A549 (cell line): ENCODE measurements around the gene ECI1. TPM values are rescaled to one million over a fixed set of nuclear protein-coding genes. Genes with fewer than 3 reads are reported as not detected.

Source experiments
- ATAC-seq, 2 experiments: fragments of 200-7000 bp in 1 of 2; fragments of >200 bp in 1 of 2; cut with Nextera tagmentation in 1 of 2; cut with Tn5 transposase in 1 of 2; 3 replicates each; pipeline versions ENCODE4 v1.8.0 to v1.9.1; 2018 to 2020; ENCODE audit warnings: mild to moderate bottlenecking in 1 of 2, moderate library complexity in 1 of 2
- CTCF ChIA-PET: fragments of 300-600 bp; sonication (Branson Sonifier 250); formaldehyde crosslinking; extraction: SDS; loops from one replicate; lab custom pipeline; 2021; ENCODE audit warnings: antibody characterized with exemption, inconsistent platforms; lab: Yijun Ruan, JAX
- POLR2A ChIA-PET: fragments of 350-600 bp; formaldehyde crosslinking; extraction: SDS; loops from one replicate; lab custom pipeline; 2021; ENCODE audit warnings: antibody characterized with exemption, inconsistent platforms; lab: Yijun Ruan, JAX
- DNase-seq, 2 experiments: peaks; one replicate each; pipeline versions ENCODE4 v3.0.0 to v3.0.0-alpha.2; 2011 to 2016; ENCODE audit warnings: low read depth in 1 of 2, low spot score in 1 of 2
- FAIRE-seq: peaks from 2 replicates; lab custom pipeline; 2011; peaks lifted over from hg19 to GRCh38; lab: Jason Lieb, UNC
- H3K27ac ChIP-seq, 2 experiments: fragments of >200 bp; sonication (Bioruptor Twin); formaldehyde crosslinking; 3 replicates each; pipeline ENCODE4 v1.5.1; 2016 to 2017
- H3K4me1 ChIP-seq: fragments of >200 bp; sonication (Bioruptor Twin); formaldehyde crosslinking; 3 replicates; pipeline ENCODE4 v1.6.1; 2016
- H3K4me2 ChIP-seq: fragments of >200 bp; sonication (Bioruptor Twin); formaldehyde crosslinking; 3 replicates; pipeline ENCODE4 v1.6.1; 2016
- H3K4me3 ChIP-seq: fragments of >200 bp; sonication (Bioruptor Twin); formaldehyde crosslinking; 3 replicates; pipeline ENCODE4 v1.5.1; 2016
- H3K9me3 ChIP-seq: fragments of >200 bp; sonication (Bioruptor Twin); formaldehyde crosslinking; 3 replicates; pipeline ENCODE4 v1.6.1; 2016
- BCL3 ChIP-seq: fragments of >200 bp; sonication (Bioruptor Twin); formaldehyde crosslinking; IDR thresholded peaks from 3 replicates; pipeline ENCODE4 v1.6.1; 2016
- BHLHE40 ChIP-seq: IDR thresholded peaks from 2 replicates; pipeline ENCODE4 v1.6.1; 2012; ENCODE audit warnings: low read depth, low read length, inconsistent platforms
- CHD4 ChIP-seq: fragments of 200-600 bp; sonication (generic); IDR thresholded peaks from 2 replicates; pipeline ENCODE4 v1.6.1; 2016; ENCODE audit warnings: antibody characterized with exemption, mild to moderate bottlenecking, borderline replicate concordance
- E2F6 ChIP-seq: IDR thresholded peaks from 2 replicates; pipeline ENCODE4 v1.6.1; 2012; ENCODE audit warnings: low read depth, borderline replicate concordance
- FOSL2 ChIP-seq, 2 experiments: fragments of 450-650 bp in 1 of 2; fragments of >200 bp in 1 of 2; sonication (Bioruptor Twin) in 1 of 2; formaldehyde crosslinking; IDR thresholded peaks; 2 replicates each; pipeline versions ENCODE4 v1.5.0 to v1.6.1; 2016 to 2020; ENCODE audit warnings: mild to moderate bottlenecking in 1 of 2, moderate library complexity in 1 of 2
- GATA3 ChIP-seq: IDR thresholded peaks from 2 replicates; pipeline ENCODE4 v1.6.1; 2012; ENCODE audit warnings: borderline replicate concordance
- HDAC2 ChIP-seq: fragments of 200-600 bp; sonication (generic); IDR thresholded peaks from 2 replicates; pipeline ENCODE4 v1.6.1; 2016
- JUN ChIP-seq, 2 experiments: fragments of >200 bp; sonication (Bioruptor Twin); formaldehyde crosslinking; IDR thresholded peaks; 2 replicates in 1 of 2; 3 replicates in 1 of 2; pipeline ENCODE4 v1.6.1; 2016 to 2017
- KDM5A ChIP-seq: fragments of 200-600 bp; sonication (generic); IDR thresholded peaks from 2 replicates; pipeline ENCODE4 v1.6.1; 2016; ENCODE audit warnings: antibody characterized with exemption, mild to moderate bottlenecking
- MAX ChIP-seq: IDR thresholded peaks from 2 replicates; pipeline ENCODE4 v1.6.1; 2012
- MAZ ChIP-seq: fragments of 150-350 bp; IDR thresholded peaks from 2 replicates; pipeline ENCODE4 v1.6.1; 2014; ENCODE audit warnings: antibody characterized with exemption, low read depth, low read length, borderline replicate concordance
- MYC ChIP-seq: IDR thresholded peaks from 2 replicates; pipeline ENCODE4 v1.6.1; 2012; ENCODE audit warnings: mild to moderate bottlenecking, inconsistent platforms, low read length, improper control_type of control experiment, borderline replicate concordance
- PBX3 ChIP-seq: IDR thresholded peaks from 2 replicates; pipeline ENCODE4 v1.6.1; 2012
- PHF8 ChIP-seq: fragments of 200-600 bp; sonication (generic); IDR thresholded peaks from 2 replicates; pipeline ENCODE4 v1.6.1; 2016; ENCODE audit warnings: low read depth, mild to moderate bottlenecking, antibody characterized with exemption, moderate library complexity, borderline replicate concordance
- POLR2A ChIP-seq: IDR thresholded peaks from 2 replicates; pipeline ENCODE4 v1.6.1; 2012; ENCODE audit warnings: mild to moderate bottlenecking, low read length
- RARB ChIP-seq: fragments of 250-450 bp; sonication (Bioruptor Pico); IDR thresholded peaks from 2 replicates; pipeline ENCODE4 v1.8.0; 2021; ENCODE audit warnings: mild to moderate bottlenecking, moderate library complexity
- WGBS: methylation state at CpG from one replicate; pipeline ENCODE4 v1.1.6; 2017; ENCODE audit errors: missing lambda C conversion rate; 5-methylcytosine and 5-hydroxymethylcytosine counted together
- polyA plus RNA-seq, 4 experiments: library from polyadenylated mRNA; depleted of rRNA in 3 of 4; stranded (reverse); fragments of >200 nt; fragmentation: RNase III in 1 of 4; extraction: RNeasy Plus Mini Kit Qiagen cat#74134 plus additional on column Dnase treatment in 1 of 4; gene quantifications; 2 replicates in 3 of 4; 3 replicates in 1 of 4; pipeline ENCODE4 v1.2.3, GENCODE V29; 2011 to 2017

ECI1 gene
- polyA plus RNA-seq, 2 of the 4 experiments (the other 2 are of a cell fraction), result 41.5 to 47.9 TPM

- ATAC-seq (peak; percentile 21 to 45), FAIRE-seq (no peak), DNase-seq (no peak)
- peak overlapping the region; percentile 97 to 98 for H3K27ac ChIP-seq
- 18% methylated on average over 6 of the region's 16 CpGs for WGBS
- peak overlapping the region; percentile 99 for H3K4me2 ChIP-seq
- TF ChIP-seq KDM5A, result no peak
- 0 out of 2 replicates have a peak, but pooled peaks have one; percentile 7 for TF ChIP-seq PBX3
- no peak for TF ChIP-seq MAZ
- CTCF ChIA-PET, result interaction anchor here (1.1 to 4.8 kb wide), 3 partner anchors 9 to 37 kb away, joined by 3 to 28 read pairs (median 3); partner anchors contain the start of gene PGP
- H3K9me3 ChIP-seq, result no peaks in the 10 kb centered on the region
- H3K4me1 ChIP-seq, result peaks cover 14% of the 10 kb centered on the region; the same call in 2 of the 3 replicates
- peak overlapping the region; percentile 83 for H3K4me3 ChIP-seq
- POLR2A ChIA-PET, result interaction anchor here (0.9 to 3.0 kb wide), 5 partner anchors 9 to 51 kb away, joined by 4 to 31 read pairs (median 8); partner anchors contain the start of genes ECI1, PGP and TRAF7
Observed at GRCh38 chr16:2205967-2206313, 45.4 kb downstream of the ECI1 start.

GRCh38 chr16:2205104-2205966 is 46.1 kb downstream of the ECI1 start, which contains the start of gene MLST8:
MLST8 (plus strand) TSS chr16:2205454; CDS start chr16:2206086, 632 bp downstream.
- ChIA-PET CTCF (interaction anchor here (1.1 to 2.6 kb wide), 3 partner anchors 9 to 37 kb away, joined by 3 to 25 read pairs (median 3); partner anchors contain the start of gene PGP), POLR2A (interaction anchor here (0.9 to 3.0 kb wide), 5 partner anchors 10 to 50 kb away, joined by 4 to 31 read pairs (median 8); partner anchors contain the start of genes ECI1, PGP and TRAF7)
- DNase-seq, result peak; percentile 89 to 90
- peaks cover 9% of the 10 kb centered on the region; the same call in 2 of the 3 replicates for H3K4me1 ChIP-seq
- WGBS, result 2% methylated on average over 21 of the region's 93 CpGs
- peak within 1 kb of the TSS; percentile 99 for H3K4me2 ChIP-seq
- H3K9me3 ChIP-seq, result no peaks in the 10 kb centered on the region
- 0 out of 2 replicates have a peak, but pooled peaks have one; percentile 31 for TF ChIP-seq E2F6
- TF ChIP-seq PHF8, result peak; percentile 95
- TF ChIP-seq POLR2A, result peak; percentile 65
- peak; percentile 29 for TF ChIP-seq GATA3
- TF ChIP-seq MYC, result peak; percentile 63; the same call in 1 of the 2 replicates
- no peak for TF ChIP-seq FOSL2 (IDR thresholded peaks at IDR 0.05)
- peak; percentile 22; the same call in 1 of the 2 replicates for TF ChIP-seq FOSL2 (CRISPR knock-in tag; IDR thresholded peaks at IDR 0.05)
- TF ChIP-seq MAX, result peak; percentile 75
- peak; percentile 64 for TF ChIP-seq BHLHE40
- peak; percentile 69; the same call in 2 of the 3 replicates for TF ChIP-seq BCL3
- TF ChIP-seq RARB, result no peak
- TF ChIP-seq CHD4, result no peak
- peak; percentile 48 for TF ChIP-seq PBX3
- peak; percentile 82 to 94 for TF ChIP-seq JUN (IDR thresholded peaks at IDR 0.05)
- no peak for TF ChIP-seq HDAC2
- TF ChIP-seq KDM5A, result peak; percentile 43
- peak; percentile 60 to 77 for ATAC-seq
- H3K4me3 ChIP-seq, result peak within 1 kb of the TSS; percentile 83
- H3K27ac ChIP-seq, result peak within 1 kb of the TSS; percentile 97 to 98
- no peak for FAIRE-seq
